Measurements from ENCODE around the gene TTLL10.
A peak's percentile ranks its signal among the peaks of the same experiment; 100 is the strongest.

TTLL10 gene

DNA sequence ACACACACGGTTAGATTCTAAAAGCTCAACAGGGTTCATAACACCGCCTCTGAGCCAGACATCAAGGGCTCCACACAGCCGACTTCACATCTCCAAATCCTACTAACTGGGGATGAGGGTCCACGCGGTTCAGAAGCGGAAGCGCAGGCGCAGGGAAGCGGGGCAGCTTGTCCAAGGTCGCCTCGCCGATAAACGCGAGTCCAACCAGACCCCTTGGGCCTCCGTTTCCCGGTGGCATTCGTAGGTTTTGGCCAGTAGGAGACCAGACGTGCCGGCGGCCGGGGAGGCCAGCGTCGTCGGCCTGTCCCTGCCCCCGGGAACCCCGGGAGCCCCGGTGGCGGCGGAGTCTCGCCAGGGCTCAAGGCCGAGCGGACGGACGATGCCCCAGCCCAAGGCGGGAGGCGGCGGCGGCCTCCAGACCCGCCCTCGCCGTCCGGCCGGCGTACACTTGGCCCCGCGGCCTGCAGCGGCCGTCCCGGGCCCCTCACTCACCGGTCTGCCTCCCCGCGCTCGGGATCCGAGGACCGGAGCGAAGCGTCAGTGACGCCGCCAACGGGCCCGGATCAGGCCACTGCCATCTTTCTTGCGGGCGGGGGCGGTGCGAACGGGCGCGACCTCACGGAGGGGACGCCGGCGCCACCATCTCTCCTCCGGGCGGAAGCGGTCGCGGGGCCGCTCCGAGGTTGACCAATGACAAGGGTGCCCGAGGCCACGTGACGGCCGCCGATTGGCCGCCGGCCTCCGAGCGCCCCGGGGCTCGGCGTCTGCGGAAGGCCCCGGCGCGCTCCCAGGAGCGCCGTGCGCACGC lies 57.9 kb downstream of the TTLL10 start, which contains the start of gene SDF4:
Gene SDF4 (minus strand): TSS at position 602 of the 808 bp plus-strand sequence. CDS start 3,229 bp downstream, outside the sequence.
- TF ChIP-seq, protein P1, sequence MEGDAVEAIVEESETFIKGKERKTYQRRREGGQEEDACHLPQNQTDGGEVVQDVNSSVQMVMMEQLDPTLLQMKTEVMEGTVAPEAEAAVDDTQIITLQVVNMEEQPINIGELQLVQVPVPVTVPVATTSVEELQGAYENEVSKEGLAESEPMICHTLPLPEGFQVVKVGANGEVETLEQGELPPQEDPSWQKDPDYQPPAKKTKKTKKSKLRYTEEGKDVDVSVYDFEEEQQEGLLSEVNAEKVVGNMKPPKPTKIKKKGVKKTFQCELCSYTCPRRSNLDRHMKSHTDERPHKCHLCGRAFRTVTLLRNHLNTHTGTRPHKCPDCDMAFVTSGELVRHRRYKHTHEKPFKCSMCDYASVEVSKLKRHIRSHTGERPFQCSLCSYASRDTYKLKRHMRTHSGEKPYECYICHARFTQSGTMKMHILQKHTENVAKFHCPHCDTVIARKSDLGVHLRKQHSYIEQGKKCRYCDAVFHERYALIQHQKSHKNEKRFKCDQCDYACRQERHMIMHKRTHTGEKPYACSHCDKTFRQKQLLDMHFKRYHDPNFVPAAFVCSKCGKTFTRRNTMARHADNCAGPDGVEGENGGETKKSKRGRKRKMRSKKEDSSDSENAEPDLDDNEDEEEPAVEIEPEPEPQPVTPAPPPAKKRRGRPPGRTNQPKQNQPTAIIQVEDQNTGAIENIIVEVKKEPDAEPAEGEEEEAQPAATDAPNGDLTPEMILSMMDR (IDR thresholded peaks at IDR 0.05; ENCODE audit: low read depth, low read length, missing control alignments), result no peak
- peak within 1 kb of the TSS; percentile 91 for H3K4me3 ChIP-seq (ENCODE audit: low read depth, low read length)
- DNase-seq (ENCODE audit: low read depth), result peak; percentile 81

DNA sequence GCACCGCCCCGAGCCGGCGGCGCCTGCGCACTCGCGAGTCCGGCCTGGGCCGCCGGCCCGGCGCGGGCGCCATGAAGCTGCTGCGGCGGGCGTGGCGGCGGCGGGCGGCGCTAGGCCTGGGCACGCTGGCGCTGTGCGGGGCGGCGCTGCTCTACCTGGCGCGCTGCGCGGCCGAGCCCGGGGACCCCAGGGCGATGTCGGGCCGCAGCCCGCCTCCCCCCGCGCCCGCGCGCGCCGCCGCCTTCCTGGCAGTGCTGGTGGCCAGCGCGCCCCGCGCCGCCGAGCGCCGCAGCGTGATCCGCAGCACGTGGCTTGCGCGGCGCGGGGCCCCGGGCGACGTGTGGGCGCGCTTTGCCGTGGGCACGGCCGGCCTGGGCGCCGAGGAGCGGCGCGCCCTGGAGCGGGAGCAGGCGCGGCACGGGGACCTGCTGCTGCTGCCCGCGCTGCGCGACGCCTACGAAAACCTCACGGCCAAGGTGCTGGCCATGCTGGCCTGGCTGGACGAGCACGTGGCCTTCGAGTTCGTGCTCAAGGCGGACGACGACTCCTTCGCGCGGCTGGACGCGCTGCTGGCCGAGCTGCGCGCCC lies 58.6 kb downstream of the TTLL10 start, which contains the start of gene B3GALT6:
Gene B3GALT6 (plus strand): TSS at position 30 of the 588 bp plus-strand sequence. CDS start 42 bp downstream, at position 72.
- TF ChIP-seq, protein P1 (IDR thresholded peaks at IDR 0.05; ENCODE audit: low read depth, low read length, missing control alignments), result no peak
- no peak for DNase-seq (ENCODE audit: low read depth)
- peak within 1 kb of the TSS; percentile 91 for H3K4me3 ChIP-seq (ENCODE audit: low read depth, low read length)

DNA sequence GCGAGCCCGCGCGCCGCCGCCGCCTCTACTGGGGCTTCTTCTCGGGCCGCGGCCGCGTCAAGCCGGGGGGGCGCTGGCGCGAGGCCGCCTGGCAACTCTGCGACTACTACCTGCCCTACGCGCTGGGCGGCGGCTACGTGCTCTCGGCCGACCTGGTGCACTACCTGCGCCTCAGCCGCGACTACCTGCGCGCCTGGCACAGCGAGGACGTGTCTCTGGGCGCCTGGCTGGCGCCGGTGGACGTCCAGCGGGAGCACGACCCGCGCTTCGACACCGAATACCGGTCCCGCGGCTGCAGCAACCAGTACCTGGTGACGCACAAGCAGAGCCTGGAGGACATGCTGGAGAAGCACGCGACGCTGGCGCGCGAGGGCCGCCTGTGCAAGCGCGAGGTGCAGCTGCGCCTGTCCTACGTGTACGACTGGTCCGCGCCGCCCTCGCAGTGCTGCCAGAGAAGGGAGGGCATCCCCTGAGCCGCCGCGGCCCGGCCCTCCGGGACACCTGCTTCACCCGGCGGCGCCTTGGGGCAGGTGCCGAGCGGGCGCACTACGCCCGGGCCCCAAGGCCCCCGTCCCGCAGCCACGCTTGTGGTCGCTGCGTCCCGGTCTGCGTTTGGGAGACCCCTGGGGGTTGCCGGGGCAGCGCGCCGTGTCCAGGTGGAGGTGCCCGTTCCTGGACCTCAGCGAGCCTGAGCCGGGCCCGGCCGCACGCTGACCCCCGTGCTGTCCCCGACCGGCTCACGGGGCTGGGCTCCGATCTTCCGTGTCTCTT lies 59.3 kb downstream of the TTLL10 start:
- H3K4me3 ChIP-seq (ENCODE audit: low read depth, low read length), result no peak overlapping the region
- TF ChIP-seq, protein P1 (IDR thresholded peaks at IDR 0.05; ENCODE audit: low read depth, low read length, missing control alignments), result no peak
- DNase-seq (ENCODE audit: low read depth), result no peak

DNA sequence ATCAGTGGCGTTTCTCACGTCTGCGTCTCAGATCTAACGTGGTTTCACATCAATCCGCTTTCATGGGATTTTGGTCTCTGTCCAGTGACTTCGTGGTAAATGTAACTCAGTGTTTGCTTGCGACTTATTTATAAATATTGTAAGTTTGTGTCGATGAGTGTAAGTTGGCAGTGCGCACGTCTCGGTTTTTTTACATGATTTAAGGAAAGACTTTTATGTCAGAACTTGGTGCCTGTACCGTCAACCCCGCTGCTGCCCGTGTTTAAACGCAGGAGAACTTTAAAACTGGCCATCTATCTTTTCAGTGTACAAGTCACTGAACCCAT lies 59.9 kb downstream of the TTLL10 start:
- H3K4me3 ChIP-seq (ENCODE audit: low read depth, low read length), result no peak overlapping the region
- TF ChIP-seq, protein P1 (IDR thresholded peaks at IDR 0.05; ENCODE audit: low read depth, low read length, missing control alignments), result no peak
- no peak for DNase-seq (ENCODE audit: low read depth)

DNA sequence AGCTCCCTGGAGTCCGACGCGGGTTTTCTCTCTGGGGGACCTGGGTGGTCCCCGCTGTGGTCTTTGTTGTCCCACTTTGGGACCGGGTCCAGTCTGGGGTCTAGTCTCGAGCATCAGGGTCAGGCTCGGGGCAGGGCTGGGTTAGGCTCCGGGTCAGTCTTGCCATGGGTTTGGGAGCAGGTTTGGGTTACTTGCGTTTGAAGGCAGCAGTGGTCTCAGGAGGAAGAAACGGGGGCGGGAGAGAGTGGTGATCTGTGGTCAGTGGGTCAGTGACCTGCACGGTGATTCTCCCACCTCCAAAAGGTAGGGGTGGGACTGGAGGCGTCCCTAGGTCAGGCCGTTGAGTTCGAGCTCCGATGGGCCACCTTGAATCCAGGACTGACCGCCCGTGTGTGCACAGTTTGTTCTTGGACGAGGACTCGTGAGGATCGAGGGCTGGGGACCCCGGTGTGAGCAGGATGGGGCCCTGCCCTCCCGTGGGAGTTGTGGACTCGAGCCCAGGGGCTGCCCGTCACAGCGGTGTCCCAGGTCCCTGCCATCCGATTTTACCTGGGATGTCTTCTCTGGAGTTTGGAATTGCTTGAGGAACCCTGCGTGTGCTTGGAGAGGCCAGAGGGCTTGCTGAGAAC lies 60.6 kb downstream of the TTLL10 start:
- no peak overlapping the region for H3K4me3 ChIP-seq (ENCODE audit: low read depth, low read length)
- no peak for DNase-seq (ENCODE audit: low read depth)
- TF ChIP-seq, protein P1 (IDR thresholded peaks at IDR 0.05; ENCODE audit: low read depth, low read length, missing control alignments), result no peak

DNA sequence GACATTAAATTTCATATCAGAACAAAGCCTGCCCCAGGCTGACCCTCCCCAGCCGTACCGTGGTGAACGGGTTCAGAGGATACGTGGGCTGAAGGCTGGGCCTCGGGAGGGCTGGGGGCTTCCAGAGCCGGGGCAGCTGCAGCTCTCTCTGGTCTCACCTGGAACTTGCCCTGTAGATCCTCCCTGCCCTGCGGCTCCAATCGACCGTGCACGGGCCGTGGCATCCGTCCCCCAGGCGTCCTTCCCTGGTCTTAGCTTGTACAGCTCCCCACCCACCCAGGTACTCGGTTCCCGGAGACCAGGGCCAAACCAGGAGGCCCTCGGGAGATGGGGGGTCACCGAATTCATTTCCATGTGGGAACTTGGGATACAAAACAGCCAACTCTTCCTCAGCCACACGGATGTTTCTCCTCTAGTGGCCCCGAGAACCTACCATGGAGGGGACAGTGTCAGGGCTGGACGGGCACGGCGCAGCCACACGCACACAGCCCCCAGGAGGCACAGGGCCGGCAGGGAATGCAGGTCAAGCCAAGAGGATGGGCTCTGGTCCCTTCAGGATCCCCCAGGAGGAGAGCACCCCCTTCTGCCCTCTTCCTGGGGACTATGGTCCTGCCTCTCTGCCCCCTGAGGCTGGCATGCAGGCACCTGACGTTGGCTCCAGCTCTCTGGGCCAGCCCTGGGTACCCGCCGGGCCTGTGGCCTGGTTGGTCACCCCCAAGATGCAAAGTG lies 61.5 kb downstream of the TTLL10 start:
- H3K4me3 ChIP-seq (ENCODE audit: low read depth, low read length), result no peak overlapping the region
- DNase-seq (ENCODE audit: low read depth), result no peak
- TF ChIP-seq, protein P1 (IDR thresholded peaks at IDR 0.05; ENCODE audit: low read depth, low read length, missing control alignments), result no peak
